SU-DHL-6 (cell line): ENCODE results near the gene TMEM86B.
"Not testable (repeated sequence)": the region's sequence is repeated elsewhere in the genome, so short reads cannot be mapped to it uniquely, and the experiment has no call there.

ENCODE experiments used
- H2AFZ ChIP-seq: fragments of 200-600 bp; sonication (generic); 2 replicates; pipeline ENCODE4 v1.6.1; 2014; ENCODE audit warnings: low read depth, mild to moderate bottlenecking, moderate library complexity, mixed read lengths, antibody characterized with exemption, low read length; ENCODE audit not compliant: severe bottlenecking
- H3F3A ChIP-seq: fragments of 200-600 bp; shearing (Covaris generic); 2 replicates; pipeline ENCODE4 v1.6.0; 2016; ENCODE audit warnings: antibody characterized with exemption, mild to moderate bottlenecking; ENCODE audit not compliant: insufficient read depth
- H3K27ac ChIP-seq: fragments of 200-600 bp; sonication (generic); 2 replicates; pipeline ENCODE4 v1.5.1; 2016; ENCODE audit warnings: low read depth, mild to moderate bottlenecking, low read length, moderate library complexity, mixed read lengths
- H3K27me3 ChIP-seq: fragments of 200-600 bp; sonication (generic), shearing (Covaris generic); 2 replicates; pipeline ENCODE4 v1.6.0; 2014; ENCODE audit warnings: mild to moderate bottlenecking, low read length
- H3K36me3 ChIP-seq: fragments of 200-600 bp; sonication (generic); 2 replicates; pipeline ENCODE4 v1.6.1; 2014; ENCODE audit warnings: mild to moderate bottlenecking, low read length, mixed read lengths
- H3K4me2 ChIP-seq: fragments of 300-600, 200-600 bp; shearing (Covaris generic), sonication (generic); 2 replicates; pipeline ENCODE4 v1.6.0; 2014; ENCODE audit warnings: low read length, low read depth, mild to moderate bottlenecking; ENCODE audit not compliant: poor library complexity, severe bottlenecking
- H3K4me3 ChIP-seq: fragments of 200-600 bp; sonication (generic); 2 replicates; pipeline ENCODE4 v1.5.1; 2014; ENCODE audit warnings: antibody characterized with exemption, low read length, mild to moderate bottlenecking, mixed read lengths; ENCODE audit not compliant: insufficient read depth, poor library complexity, severe bottlenecking
- H3K79me2 ChIP-seq: fragments of 200-600 bp; sonication (generic); 2 replicates; pipeline ENCODE4 v1.6.1; 2014; ENCODE audit warnings: mild to moderate bottlenecking, low read length, moderate library complexity; ENCODE audit not compliant: insufficient read depth
- H3K9ac ChIP-seq: fragments of 200-600 bp; sonication (generic); 2 replicates; pipeline ENCODE4 v1.7.0; 2014; ENCODE audit warnings: mild to moderate bottlenecking, low read length
- H3K9me2 ChIP-seq: fragments of 200-600 bp; sonication (generic); replicated peaks from 2 replicates; pipeline ENCODE4 v1.6.1; 2014; ENCODE audit warnings: low read length; ENCODE audit not compliant: insufficient read depth
- H3K9me3 ChIP-seq: fragments of 200-600 bp; sonication (generic); 2 replicates; pipeline ENCODE4 v1.6.1; 2014; ENCODE audit warnings: low read length, mixed read lengths; ENCODE audit not compliant: insufficient read depth
- H4K20me1 ChIP-seq: fragments of 200-600 bp; sonication (generic); 2 replicates; pipeline ENCODE4 v1.6.1; 2014; ENCODE audit warnings: low read depth, mild to moderate bottlenecking, antibody characterized with exemption, low read length, moderate library complexity, mixed read lengths
- CTCF ChIP-seq: fragments of 200-600 bp; sonication (generic); IDR thresholded peaks from one replicate; pipeline ENCODE4 v1.5.1; 2017; ENCODE audit warnings: antibody characterized with exemption, mild to moderate bottlenecking, low read length, moderate library complexity; ENCODE audit not compliant: insufficient read depth, poor library complexity, severe bottlenecking
- EZH2phosphoT487 ChIP-seq: fragments of 200-600 bp; sonication (generic), shearing (Covaris generic); conservative IDR thresholded peaks from 2 replicates; pipeline ENCODE4 v1.6.1; 2018; ENCODE audit warnings: mild to moderate bottlenecking, antibody characterized with exemption, low read length, moderate library complexity, mixed read lengths

TMEM86B gene

GRCh38 chr19:55208880-55209692 lies 19.5 kb downstream of the TMEM86B start, which contains the start of gene PTPRH:
Gene PTPRH, minus strand, starts transcription at chr19:55209501. Its CDS starts 68 bp downstream, at chr19:55209433.
- H3K9ac ChIP-seq: no peak within 1 kb of the TSS
- H2AFZ ChIP-seq: no peak within 1 kb of the TSS
- no peaks in the 10 kb centered on the region for H3K9me2 ChIP-seq
- TF ChIP-seq CTCF (no peak), EZH2phosphoT487 (no peak)
- no peak within 1 kb of the TSS for H3K27ac ChIP-seq
- H3K36me3 ChIP-seq: no peaks in the 10 kb centered on the region
- H4K20me1 ChIP-seq: no peaks in the 10 kb centered on the region
- H3K79me2 ChIP-seq: no peaks in the 10 kb centered on the region
- no peaks in the 10 kb centered on the region for H3F3A ChIP-seq
- H3K4me3 ChIP-seq: no peak within 1 kb of the TSS
- peaks cover 5% of the 10 kb centered on the region; the same call in 1 of the 2 replicates for H3K9me3 ChIP-seq
- no peak within 1 kb of the TSS for H3K4me2 ChIP-seq
- no peaks in the 10 kb centered on the region for H3K27me3 ChIP-seq

GRCh38 chr19:55206664-55207500 lies 21.7 kb downstream of the TMEM86B start:
- H3K79me2 ChIP-seq: no peaks in the 10 kb centered on the region
- no peak for TF ChIP-seq EZH2phosphoT487
- TF ChIP-seq CTCF: no peak
- no peak overlapping the region for H2AFZ ChIP-seq
- no peaks in the 10 kb centered on the region for H3F3A ChIP-seq
- no peaks in the 10 kb centered on the region for H3K9me3 ChIP-seq
- H3K9ac ChIP-seq: no peak overlapping the region
- H4K20me1 ChIP-seq: no peaks in the 10 kb centered on the region
- H3K27ac ChIP-seq: no peak overlapping the region
- H3K4me2 ChIP-seq: no peak overlapping the region
- H3K9me2 ChIP-seq: no peaks in the 10 kb centered on the region
- no peaks in the 10 kb centered on the region for H3K27me3 ChIP-seq
- H3K4me3 ChIP-seq: no peak overlapping the region
- no peaks in the 10 kb centered on the region for H3K36me3 ChIP-seq

GRCh38 chr19:55202199-55202598 lies 26.4 kb downstream of the TMEM86B start:
- H4K20me1 ChIP-seq, H3K36me3 ChIP-seq, H3K27ac ChIP-seq, H3K9me2 ChIP-seq, H3K4me2 ChIP-seq, H3K27me3 ChIP-seq, H3K79me2 ChIP-seq, H3K9ac ChIP-seq, H3F3A ChIP-seq, H3K9me3 ChIP-seq, H2AFZ ChIP-seq, H3K4me3 ChIP-seq: not testable (repeated sequence)
